GM18517 (cell line): ENCODE data around the gene CD2BP2.

Source experiments
- ATAC-seq: cut with Tn5 transposase; IDR thresholded peaks from one replicate; pipeline ENCODE4 v1.9.1; 2021; ENCODE audit warnings: mild to moderate bottlenecking, moderate library complexity; ENCODE audit not compliant: unreplicated experiment

Gene CD2BP2

GRCh38 chr16:30379158-30379783 is 24.2 kb upstream of the CD2BP2 start:
- ATAC-seq = no peak

GRCh38 chr16:30378236-30379157 is 23.4 kb upstream of the CD2BP2 start:
- peak; percentile 81 for ATAC-seq

- ATAC-seq = peak; percentile 38
These were observed 22.7 kb upstream of the CD2BP2 start for GRCh38 chr16:30377812-30378235.

GRCh38 chr16:30377050-30377811 is 22.1 kb upstream of the CD2BP2 start:
- no peak for ATAC-seq

- no peak for ATAC-seq
These were observed 21.4 kb upstream of the CD2BP2 start for GRCh38 chr16:30376461-30376902.

GRCh38 chr16:30375864-30376263 is 20.8 kb upstream of the CD2BP2 start:
- ATAC-seq = no peak

- no peak for ATAC-seq
These were observed 19.4 kb upstream of the CD2BP2 start, which contains the start of gene MYL11 for GRCh38 chr16:30374538-30374937. Gene MYL11 (plus strand): TSS chr16:30374802. CDS start chr16:30374858, 56 bp downstream.

- no peak for ATAC-seq
These were observed 17.6 kb upstream of the CD2BP2 start for GRCh38 chr16:30372725-30373124.

- no peak for ATAC-seq
These were observed 17.1 kb upstream of the CD2BP2 start for GRCh38 chr16:30372038-30372712.

- ATAC-seq = no peak
These were observed 16.2 kb upstream of the CD2BP2 start for GRCh38 chr16:30371248-30371816.

GRCh38 chr16:30370456-30371247 is 15.5 kb upstream of the CD2BP2 start, which contains the start of gene TBC1D10B:
Gene TBC1D10B (minus strand): TSS chr16:30370494. CDS start chr16:30370183, 311 bp downstream.
- ATAC-seq = peak; percentile 83

GRCh38 chr16:30369938-30370455 is 14.9 kb upstream of the CD2BP2 start:
- ATAC-seq = no peak

GRCh38 chr16:30369091-30369937 is 14.2 kb upstream of the CD2BP2 start:
- ATAC-seq = no peak

GRCh38 chr16:30368792-30369090 is 13.6 kb upstream of the CD2BP2 start:
- no peak for ATAC-seq

GRCh38 chr16:30368122-30368791 is 13.1 kb upstream of the CD2BP2 start:
- no peak for ATAC-seq

- ATAC-seq = no peak
These were observed 12.4 kb upstream of the CD2BP2 start for GRCh38 chr16:30367349-30368009.

- ATAC-seq = no peak
These were observed 11.4 kb upstream of the CD2BP2 start for GRCh38 chr16:30366511-30366910.
